OCI-LY7 (cell line): ENCODE data around the gene FRMPD3. TPM values are rescaled to one million over a fixed set of nuclear protein-coding genes. Genes with fewer than 3 reads are reported as not detected.

Experiments used
- BruUV-seq: library from RNA; stranded (reverse); fragments of 400-500 nt; replicated peaks from 2 replicates; lab custom pipeline; 2021; lab: Mats Ljungman, UMichigan
- CTCF ChIA-PET: fragments of 300-600 bp; sonication (Branson Sonifier 250); formaldehyde crosslinking; loops from one replicate; lab custom pipeline; 2022; ENCODE audit warnings: antibody characterized with exemption; ENCODE audit not compliant: unreplicated experiment; lab: Charles Lee
- POLR2A ChIA-PET: fragments of 300-600 bp; sonication (Branson Sonifier 250); formaldehyde crosslinking; loops from one replicate; lab custom pipeline; 2022; ENCODE audit warnings: antibody characterized with exemption; lab: Charles Lee
- DNase-seq: peaks from one replicate; pipeline ENCODE4 v3.0.0-alpha.2; 2015; ENCODE audit warnings: low spot score
- H2AFZ ChIP-seq: fragments of 200-600 bp; sonication (generic), shearing (Covaris generic); 2 replicates; pipeline ENCODE4 v1.6.1; 2014; ENCODE audit warnings: mild to moderate bottlenecking, antibody characterized with exemption, low read length, moderate library complexity
- H3K27ac ChIP-seq: fragments of 200-600 bp; sonication (generic); 2 replicates; pipeline ENCODE4 v1.5.1; 2014; ENCODE audit warnings: mixed run types, low read depth, mild to moderate bottlenecking, moderate library complexity, low read length, inconsistent platforms; ENCODE audit not compliant: poor library complexity, severe bottlenecking
- H3K36me3 ChIP-seq: fragments of 200-600 bp; sonication (generic); 2 replicates; pipeline ENCODE4 v1.6.1; 2014; ENCODE audit warnings: mild to moderate bottlenecking, antibody characterized with exemption, low read length, moderate library complexity, mixed read lengths; ENCODE audit not compliant: insufficient read depth
- H3K4me1 ChIP-seq: fragments of 200-600 bp; sonication (generic); 2 replicates; pipeline ENCODE4 v1.5.1; 2014; ENCODE audit warnings: mild to moderate bottlenecking, low read length; ENCODE audit not compliant: insufficient read depth, poor library complexity, severe bottlenecking
- H3K4me2 ChIP-seq: fragments of 200-600 bp; sonication (generic); 2 replicates; pipeline ENCODE4 v1.6.1; 2014; ENCODE audit warnings: mild to moderate bottlenecking, low read length
- H3K4me3 ChIP-seq: fragments of 200-600 bp; sonication (generic); 2 replicates; pipeline ENCODE4 v1.5.1; 2014; ENCODE audit warnings: mild to moderate bottlenecking, low read depth, low read length; ENCODE audit not compliant: poor library complexity, severe bottlenecking
- H3K79me2 ChIP-seq: fragments of 200-600 bp; sonication (generic); 2 replicates; pipeline ENCODE4 v1.6.1; 2016; ENCODE audit warnings: low read depth, mild to moderate bottlenecking, low read length, moderate library complexity, mixed read lengths; ENCODE audit not compliant: insufficient read depth
- H3K9me2 ChIP-seq: fragments of 200-600 bp; sonication (generic); 2 replicates; pipeline ENCODE4 v1.6.1; 2016; ENCODE audit warnings: mild to moderate bottlenecking, low read length, mixed read lengths; ENCODE audit not compliant: insufficient read depth
- H3K9me3 ChIP-seq: fragments of 200-600 bp; sonication (generic); 2 replicates; pipeline ENCODE4 v1.6.1; 2014; ENCODE audit warnings: mild to moderate bottlenecking, mixed run types, low read length, mixed read lengths
- H4K20me1 ChIP-seq: fragments of 200-600 bp; sonication (generic); 2 replicates; pipeline ENCODE4 v1.6.1; 2014; ENCODE audit warnings: mild to moderate bottlenecking, antibody characterized with exemption, low read length, moderate library complexity, mixed read lengths; ENCODE audit not compliant: insufficient read depth
- CTCF ChIP-seq: fragments of 200-600 bp; sonication (generic); conservative IDR thresholded peaks from 2 replicates; pipeline ENCODE4 v1.5.1; 2014; ENCODE audit warnings: mild to moderate bottlenecking, antibody characterized with exemption, low read length, moderate library complexity, mixed read lengths
- EZH2phosphoT487 ChIP-seq: fragments of 200-600 bp; sonication (generic); IDR thresholded peaks from 2 replicates; pipeline ENCODE4 v1.6.1; 2018; ENCODE audit warnings: low read depth, borderline replicate concordance, mild to moderate bottlenecking, mixed run types, antibody characterized with exemption, low read length, moderate library complexity, mixed read lengths
- intact Hi-C: fragments of 100-400 bp; cut with micrococcal nuclease; formaldehyde crosslinking; loops from one replicate; pipeline ENCODE4 v1.10.0; 2022; ENCODE audit not compliant: unreplicated experiment
- total RNA-seq, 2 experiments: library from RNA; depleted of rRNA in 1 of 2; stranded (reverse); fragments of >200 nt in 1 of 2; shearing (Covaris generic) in 1 of 2; gene quantifications; 2 replicates each; pipeline ENCODE4 v1.2.3, GENCODE V29; 2014 to 2022

FRMPD3 gene
- total RNA-seq, 2 experiments from 2014 or later: 6.5 to 12.3 TPM

GRCh38 chrX:107477406-107477805, 28.0 kb downstream of the FRMPD3 start:
- no peaks in the 10 kb centered on the region for H3K9me3 ChIP-seq
- no peak for TF ChIP-seq CTCF
- TF ChIP-seq EZH2phosphoT487: no peak
- intact Hi-C loops: no loop called here
- DNase-seq: no peak
- BruUV-seq: no TSS peak
- no peak overlapping the region for H3K27ac ChIP-seq
- H3K4me2 ChIP-seq: no peak overlapping the region
- CTCF ChIA-PET: no interaction called here
- POLR2A ChIA-PET: interaction anchor here (0.6 to 1.5 kb wide), 3 partner anchors 12 to 259 kb away, joined by 3 to 9 read pairs (median 3); no protein-coding TSS in a partner anchor
- peaks cover 17% of the 10 kb centered on the region for H3K4me1 ChIP-seq
- H2AFZ ChIP-seq: no peak overlapping the region
- H3K9me2 ChIP-seq: no peaks in the 10 kb centered on the region
- no peaks in the 10 kb centered on the region for H4K20me1 ChIP-seq
- H3K79me2 ChIP-seq: peaks cover 18% of the 10 kb centered on the region
- H3K4me3 ChIP-seq: no peak overlapping the region
- no peaks in the 10 kb centered on the region for H3K36me3 ChIP-seq

- H3K79me2 ChIP-seq: peaks cover 4% of the 10 kb centered on the region; the same call in 1 of the 2 replicates
- ChIA-PET CTCF (no interaction called here), POLR2A (interaction anchor here (0.6 to 1.0 kb wide), 5 partner anchors 16 to 1014 kb away, joined by 3 to 6 read pairs (median 4); no protein-coding TSS in a partner anchor)
- no TSS peak for BruUV-seq
- no peak overlapping the region for H3K4me3 ChIP-seq
- no peak overlapping the region for H3K27ac ChIP-seq
- no peaks in the 10 kb centered on the region for H3K9me3 ChIP-seq
- H3K9me2 ChIP-seq: no peaks in the 10 kb centered on the region
- intact Hi-C loops: no loop called here
- no peak for DNase-seq
- no peak overlapping the region for H3K4me2 ChIP-seq
- H3K36me3 ChIP-seq: no peaks in the 10 kb centered on the region
- no peak overlapping the region for H2AFZ ChIP-seq
- H4K20me1 ChIP-seq: no peaks in the 10 kb centered on the region
- H3K4me1 ChIP-seq: peaks cover 23% of the 10 kb centered on the region
- TF ChIP-seq EZH2phosphoT487 (no peak), CTCF (no peak)
These were observed 30.8 kb downstream of the FRMPD3 start for GRCh38 chrX:107480272-107480671.

GRCh38 chrX:107482046-107482445, 32.6 kb downstream of the FRMPD3 start:
- BruUV-seq: no TSS peak
- intact Hi-C loops: no loop called here
- peaks cover 23% of the 10 kb centered on the region for H3K4me1 ChIP-seq
- no peak overlapping the region for H3K4me3 ChIP-seq
- no peaks in the 10 kb centered on the region for H3K9me2 ChIP-seq
- H3K79me2 ChIP-seq: peaks cover 4% of the 10 kb centered on the region; the same call in 1 of the 2 replicates
- ChIA-PET POLR2A (interaction anchor here (0.6 to 1.5 kb wide), 2 partner anchors 10 to 95 kb away, joined by 4 to 6 read pairs; no protein-coding TSS in a partner anchor), CTCF (no interaction called here)
- DNase-seq: no peak
- H3K27ac ChIP-seq: no peak overlapping the region
- H3K36me3 ChIP-seq: no peaks in the 10 kb centered on the region
- H4K20me1 ChIP-seq: no peaks in the 10 kb centered on the region
- TF ChIP-seq CTCF (no peak), EZH2phosphoT487 (no peak)
- no peak overlapping the region for H3K4me2 ChIP-seq
- H2AFZ ChIP-seq: no peak overlapping the region
- H3K9me3 ChIP-seq: no peaks in the 10 kb centered on the region
